Right lobe of liver (tissue), 4 donors: Measurements from ENCODE around the gene CABP4.

ENCODE experiments used
- CTCF ChIP-seq, 4 donors: fragments of 200-600 bp in 3 of 4; fragments of 450-650 bp in 1 of 4; IDR thresholded peaks; one replicate each; pipeline versions ENCODE4 v1.5.1 to v1.8.0; 2016 to 2022; ENCODE audit warnings: antibody characterized with exemption in 4 of 4, mild to moderate bottlenecking in 2 of 4
- POLR2A ChIP-seq: fragments of 450-650 bp; IDR thresholded peaks from one replicate; pipeline ENCODE4 v1.6.1; 2017; ENCODE audit warnings: antibody characterized with exemption, mild to moderate bottlenecking
- donor health status: DM: no; HTN: no; CAD: no.
- donor health status: DM: no; HTN: no; CAD: no.
- donor health status: DM: no; HTN: yes; CAD: no.

GRCh38 chr11:67407688-67408163, 47.4 kb upstream of the CABP4 start:
- TF ChIP-seq CTCF (IDR thresholded peaks at IDR 0.05) (no peak), POLR2A (no peak)
